ENCODE data around the gene SLC47A2. TPM values are rescaled to one million over a fixed set of nuclear protein-coding genes. Genes with fewer than 3 reads are reported as not detected.

The SLC47A2 gene
- total and polyA plus RNA-seq, 8 donors = 0.78 TPM; not detected in 7

- no peaks in the 10 kb centered on the region for H3K36me3 ChIP-seq
- TF ChIP-seq EP300 (IDR thresholded peaks at IDR 0.05) (no peak), CTCF (IDR thresholded peaks at IDR 0.05) (no peak), POLR2A (IDR thresholded peaks at IDR 0.05) (no peak), POLR2AphosphoS5 (IDR thresholded peaks at IDR 0.05) (no peak)
- H3K4me1 ChIP-seq = peaks cover 0 to 9% (median 4%) of the 10 kb centered on the region in 4 donors
- no peak overlapping the region for H3K27ac ChIP-seq
- no peaks in the 10 kb centered on the region for H3K9me3 ChIP-seq
- intact Hi-C loops (cut with DNase I; ENCODE audit: low total_unique reads) = no loop called here
- 89 to 95% (median 92%) methylated on average over 11 to 28 of the region's 28 CpGs for WGBS, 5 donors
- no peak for DNase-seq
- no peaks in the 10 kb centered on the region for H3K27me3 ChIP-seq
- no peak overlapping the region for H3K4me3 ChIP-seq
Measured at GRCh38 chr17:19713901-19714361, 2.5 kb downstream of the SLC47A2 start.

GRCh38 chr17:19713462-19713861 is 2.9 kb downstream of the SLC47A2 start:
- 80 to 89% (median 86%) methylated on average over 9 to 16 of the region's 16 CpGs for WGBS, 5 donors
- intact Hi-C loops (cut with DNase I; ENCODE audit: low total_unique reads) = no loop called here
- Histone ChIP-seq H3K9me3 (no peaks in the 10 kb centered on the region), H3K27ac (no peak overlapping the region), H3K36me3 (no peaks in the 10 kb centered on the region), H3K4me1 (peaks cover 0 to 5% (median 1%) of the 10 kb centered on the region in 4 donors), H3K27me3 (no peaks in the 10 kb centered on the region), H3K4me3 (no peak overlapping the region)
- DNase-seq = no peak
- no peak for TF ChIP-seq CTCF (IDR thresholded peaks at IDR 0.05)
- no peak for TF ChIP-seq POLR2A (IDR thresholded peaks at IDR 0.05)
- TF ChIP-seq EP300 (IDR thresholded peaks at IDR 0.05) = no peak
- TF ChIP-seq POLR2AphosphoS5 (IDR thresholded peaks at IDR 0.05) = no peak

GRCh38 chr17:19712436-19713004 is 3.9 kb downstream of the SLC47A2 start:
- Histone ChIP-seq H3K9me3 (no peaks in the 10 kb centered on the region), H3K4me3 (no peak overlapping the region), H3K27me3 (no peaks in the 10 kb centered on the region), H3K36me3 (no peaks in the 10 kb centered on the region), H3K4me1 (peaks cover 0 to 5% (median 0%) of the 10 kb centered on the region in 4 donors), H3K27ac (no peak overlapping the region)
- no peak for DNase-seq
- TF ChIP-seq POLR2A (IDR thresholded peaks at IDR 0.05) (no peak), CTCF (IDR thresholded peaks at IDR 0.05) (no peak), EP300 (IDR thresholded peaks at IDR 0.05) (no peak), POLR2AphosphoS5 (IDR thresholded peaks at IDR 0.05) (no peak)
- intact Hi-C loops (cut with DNase I; ENCODE audit: low total_unique reads) = no loop called here
- WGBS, 5 donors = 86 to 93% (median 92%) methylated on average over 12 of the region's 12 CpGs

- peaks cover 0 to 5% (median under 1%) of the 10 kb centered on the region in 4 donors for H3K4me1 ChIP-seq
- no peak for DNase-seq
- TF ChIP-seq POLR2A (IDR thresholded peaks at IDR 0.05) (no peak), POLR2AphosphoS5 (IDR thresholded peaks at IDR 0.05) (no peak), CTCF (IDR thresholded peaks at IDR 0.05) (no peak), EP300 (IDR thresholded peaks at IDR 0.05) (no peak)
- no peaks in the 10 kb centered on the region for H3K36me3 ChIP-seq
- 90 to 95% (median 91%) methylated on average over 3 of the region's 3 CpGs for WGBS, 5 donors
- H3K27ac ChIP-seq = no peak overlapping the region
- no peaks in the 10 kb centered on the region for H3K27me3 ChIP-seq
- intact Hi-C loops (cut with DNase I; ENCODE audit: low total_unique reads) = no loop called here
- no peak overlapping the region for H3K4me3 ChIP-seq
- H3K9me3 ChIP-seq = no peaks in the 10 kb centered on the region
Measured at GRCh38 chr17:19709841-19710240, 6.5 kb downstream of the SLC47A2 start.

All from stomach (tissue), 9 donors.